DND-41 (cell line): Measurements from ENCODE around the gene OTUD3.

Source experiments
- EZH2 ChIP-seq: IDR thresholded peaks from 3 replicates; pipeline ENCODE4 v1.6.1; 2012; ENCODE audit warnings: borderline replicate concordance, low read depth, mild to moderate bottlenecking, moderate library complexity, low read length, inconsistent platforms; ENCODE audit not compliant: severe bottlenecking
- TF ChIP-seq, protein P1 (sequence below): IDR thresholded peaks from 2 replicates; pipeline ENCODE4 v1.5.1; 2012; ENCODE audit warnings: borderline replicate concordance, low read length, moderate library complexity, mild to moderate bottlenecking; ENCODE audit not compliant: poor library complexity, severe bottlenecking; ENCODE audit errors: extremely low read depth

DNA sequence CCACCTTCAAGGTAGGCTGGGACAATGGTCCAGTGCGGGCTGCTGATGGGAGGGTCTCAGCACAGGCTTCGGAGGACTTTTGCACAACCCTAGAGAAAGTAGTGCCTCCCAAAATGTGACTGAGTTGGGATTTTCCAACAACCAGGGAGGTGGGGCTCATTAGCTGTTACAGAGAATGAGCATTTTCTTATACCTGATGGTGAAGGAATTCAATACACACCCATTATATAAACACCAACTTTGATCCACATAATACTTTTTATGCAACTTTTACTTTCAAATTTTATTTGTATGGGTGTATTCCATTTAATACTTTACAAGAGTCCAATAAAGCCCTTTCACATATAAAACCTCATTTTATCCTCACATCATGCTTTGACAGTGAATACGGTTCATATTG is 35.9 kb upstream of the OTUD3 start:
- TF ChIP-seq, protein P1, sequence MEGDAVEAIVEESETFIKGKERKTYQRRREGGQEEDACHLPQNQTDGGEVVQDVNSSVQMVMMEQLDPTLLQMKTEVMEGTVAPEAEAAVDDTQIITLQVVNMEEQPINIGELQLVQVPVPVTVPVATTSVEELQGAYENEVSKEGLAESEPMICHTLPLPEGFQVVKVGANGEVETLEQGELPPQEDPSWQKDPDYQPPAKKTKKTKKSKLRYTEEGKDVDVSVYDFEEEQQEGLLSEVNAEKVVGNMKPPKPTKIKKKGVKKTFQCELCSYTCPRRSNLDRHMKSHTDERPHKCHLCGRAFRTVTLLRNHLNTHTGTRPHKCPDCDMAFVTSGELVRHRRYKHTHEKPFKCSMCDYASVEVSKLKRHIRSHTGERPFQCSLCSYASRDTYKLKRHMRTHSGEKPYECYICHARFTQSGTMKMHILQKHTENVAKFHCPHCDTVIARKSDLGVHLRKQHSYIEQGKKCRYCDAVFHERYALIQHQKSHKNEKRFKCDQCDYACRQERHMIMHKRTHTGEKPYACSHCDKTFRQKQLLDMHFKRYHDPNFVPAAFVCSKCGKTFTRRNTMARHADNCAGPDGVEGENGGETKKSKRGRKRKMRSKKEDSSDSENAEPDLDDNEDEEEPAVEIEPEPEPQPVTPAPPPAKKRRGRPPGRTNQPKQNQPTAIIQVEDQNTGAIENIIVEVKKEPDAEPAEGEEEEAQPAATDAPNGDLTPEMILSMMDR = no peak
- TF ChIP-seq EZH2 = no peak
